A172 (cell line): ENCODE data around the gene ANKS1B. TPM values are rescaled to one million over a fixed set of nuclear protein-coding genes. Genes with fewer than 3 reads are reported as not detected.
A peak's percentile ranks its signal among the peaks of the same experiment; 100 is the strongest.

ENCODE experiments used
- DNase-seq: peaks from one replicate; pipeline ENCODE4 v3.0.0-alpha.2; 2015; ENCODE audit warnings: low spot score
- total RNA-seq: library from RNA; depleted of rRNA; stranded (reverse); fragments of >200 nt; shearing (Covaris generic); gene quantifications from 2 replicates; pipeline ENCODE4 v1.2.3, GENCODE V29; 2014

The ANKS1B gene
- total RNA-seq, 1 experiment from 2014 or later, result 0.24 TPM

- no peak for DNase-seq
These were observed 1212.7 kb downstream of the ANKS1B start for GRCh38 chr12:98771811-98772752.

GRCh38 chr12:98770230-98770629 lies 1214.5 kb downstream of the ANKS1B start:
- no peak for DNase-seq

- DNase-seq, result no peak
These were observed 1215.7 kb downstream of the ANKS1B start for GRCh38 chr12:98769068-98769467.

GRCh38 chr12:98767248-98767647 lies 1217.5 kb downstream of the ANKS1B start:
- DNase-seq, result no peak

- DNase-seq, result no peak
These were observed 1221.1 kb downstream of the ANKS1B start for GRCh38 chr12:98763656-98764055.

- peak; percentile 26 for DNase-seq
These were observed 1226.4 kb downstream of the ANKS1B start for GRCh38 chr12:98758331-98758730.

GRCh38 chr12:98757455-98757854 lies 1227.3 kb downstream of the ANKS1B start:
- DNase-seq, result no peak

GRCh38 chr12:98755855-98756254 lies 1228.9 kb downstream of the ANKS1B start:
- DNase-seq, result peak; percentile 81

GRCh38 chr12:98754095-98754494 lies 1230.6 kb downstream of the ANKS1B start:
- peak; percentile 73 for DNase-seq

GRCh38 chr12:98752726-98753125 lies 1232.0 kb downstream of the ANKS1B start:
- peak; percentile 59 for DNase-seq

- no peak for DNase-seq
These were observed 1233.1 kb downstream of the ANKS1B start for GRCh38 chr12:98751580-98752115.

GRCh38 chr12:98750511-98750910 lies 1234.2 kb downstream of the ANKS1B start:
- DNase-seq, result no peak

GRCh38 chr12:98748463-98748862 lies 1236.3 kb downstream of the ANKS1B start:
- DNase-seq, result no peak

GRCh38 chr12:98745578-98746391 lies 1239.0 kb downstream of the ANKS1B start:
- no peak for DNase-seq

- DNase-seq, result no peak
These were observed 1240.1 kb downstream of the ANKS1B start for GRCh38 chr12:98744680-98745079.

GRCh38 chr12:98743362-98743953 lies 1241.3 kb downstream of the ANKS1B start:
- no peak for DNase-seq

- no peak for DNase-seq
These were observed 1243.0 kb downstream of the ANKS1B start for GRCh38 chr12:98741556-98742265.

- DNase-seq, result no peak
These were observed 1243.6 kb downstream of the ANKS1B start for GRCh38 chr12:98741196-98741555.

GRCh38 chr12:98740751-98741150 lies 1244.0 kb downstream of the ANKS1B start:
- DNase-seq, result no peak

- DNase-seq, result no peak
These were observed 1246.2 kb downstream of the ANKS1B start for GRCh38 chr12:98738539-98738938.

GRCh38 chr12:98738002-98738401 lies 1246.7 kb downstream of the ANKS1B start:
- no peak for DNase-seq
